ENCODE data around the gene CFTR.

Gene CFTR

DNA sequence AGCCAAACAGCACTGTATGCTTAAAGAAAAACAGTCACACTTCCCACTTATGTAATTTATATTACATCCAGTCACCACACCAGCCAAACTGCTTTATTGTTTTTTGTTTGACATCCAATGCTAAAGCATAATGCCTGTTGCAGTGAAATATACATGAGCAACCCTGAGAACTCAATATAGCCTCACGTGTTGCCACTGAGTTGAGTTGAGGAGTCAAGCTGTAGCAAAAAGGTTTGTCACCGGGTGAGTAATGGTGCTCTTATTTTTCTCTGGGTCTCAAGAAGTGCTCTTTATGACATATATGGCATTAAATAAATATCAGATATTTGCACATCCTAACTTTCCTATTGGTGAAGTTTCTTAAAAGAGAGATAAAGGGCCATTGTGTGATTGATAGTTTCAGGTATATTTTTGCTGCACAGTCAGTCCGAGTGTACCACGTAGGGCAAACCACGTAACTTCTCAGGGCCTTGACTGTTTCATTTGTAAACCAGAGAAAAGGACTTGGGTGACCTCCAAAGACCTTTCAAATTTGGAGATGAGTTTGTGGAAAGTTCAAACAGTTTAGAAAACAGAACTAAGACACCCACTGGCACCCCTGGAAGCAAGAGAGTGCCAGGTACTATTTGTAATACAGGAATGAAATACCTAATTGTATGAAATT lies 168.5 kb downstream of the CFTR start:
- H3K4me2 ChIP-seq, result no peak overlapping the region

DNA sequence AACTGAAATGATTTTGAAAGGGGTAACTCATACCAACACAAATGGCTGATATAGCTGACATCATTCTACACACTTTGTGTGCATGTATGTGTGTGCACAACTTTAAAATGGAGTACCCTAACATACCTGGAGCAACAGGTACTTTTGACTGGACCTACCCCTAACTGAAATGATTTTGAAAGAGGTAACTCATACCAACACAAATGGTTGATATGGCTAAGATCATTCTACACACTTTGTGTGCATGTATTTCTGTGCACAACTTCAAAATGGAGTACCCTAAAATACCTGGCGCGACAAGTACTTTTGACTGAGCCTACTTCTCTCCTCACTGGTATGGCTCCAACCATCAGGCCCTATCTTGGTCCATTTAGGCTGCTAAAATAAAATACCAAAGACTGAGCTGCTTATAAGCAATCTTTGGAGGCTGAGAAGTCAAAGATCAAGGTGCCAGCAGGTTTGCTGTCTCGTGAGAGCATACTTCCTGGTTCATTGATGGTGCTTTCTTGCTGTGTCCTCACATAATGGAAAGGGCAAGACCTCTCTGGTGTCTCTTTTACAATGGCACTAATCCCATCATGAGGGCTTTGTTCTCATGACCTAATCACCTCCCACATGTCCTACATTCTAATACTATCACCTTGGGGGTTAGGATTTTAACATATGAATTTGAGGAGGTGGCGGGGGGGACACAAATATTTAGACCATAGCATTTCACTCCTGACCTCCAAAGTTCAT lies 173.3 kb downstream of the CFTR start:
- 0 out of 22 replicates have a peak, but pooled peaks cover 0 to 4% (median 0%) of the 10 kb centered on the region in 11 experiments for H3K9me3 ChIP-seq (replicated peaks in 1 of 11)
- no peak for TF ChIP-seq Cebpa-rat (IDR thresholded peaks at IDR 0.05)
- H3K27ac ChIP-seq, result no peak overlapping the region
- H3K4me3 ChIP-seq, result no peak overlapping the region
- no peak overlapping the region for H3K9ac ChIP-seq
- no peaks in the 10 kb centered on the region for H3K4me1 ChIP-seq
- H4K20me1 ChIP-seq, result no peaks in the 10 kb centered on the region
- H3K27me3 ChIP-seq, result no peaks in the 10 kb centered on the region
- H3K36me3 ChIP-seq, result no peaks in the 10 kb centered on the region
- H3K4me2 ChIP-seq, result no peak overlapping the region

More for the DNA sequence above, 168.5 kb downstream of the CFTR start:
- Histone ChIP-seq H4K20me1 (no peaks in the 10 kb centered on the region), H3K9ac (no peak overlapping the region), H3K27ac (no peak overlapping the region), H3K36me3 (no peaks in the 10 kb centered on the region), H3K4me1 (no peaks in the 10 kb centered on the region), H3K9me3 (replicated peaks in 1 of 11) (no peaks in the 10 kb centered on the region), H3K4me3 (no peak overlapping the region), H3K27me3 (no peaks in the 10 kb centered on the region)
- TF ChIP-seq Cebpa-rat (IDR thresholded peaks at IDR 0.05), result no peak

DNA sequence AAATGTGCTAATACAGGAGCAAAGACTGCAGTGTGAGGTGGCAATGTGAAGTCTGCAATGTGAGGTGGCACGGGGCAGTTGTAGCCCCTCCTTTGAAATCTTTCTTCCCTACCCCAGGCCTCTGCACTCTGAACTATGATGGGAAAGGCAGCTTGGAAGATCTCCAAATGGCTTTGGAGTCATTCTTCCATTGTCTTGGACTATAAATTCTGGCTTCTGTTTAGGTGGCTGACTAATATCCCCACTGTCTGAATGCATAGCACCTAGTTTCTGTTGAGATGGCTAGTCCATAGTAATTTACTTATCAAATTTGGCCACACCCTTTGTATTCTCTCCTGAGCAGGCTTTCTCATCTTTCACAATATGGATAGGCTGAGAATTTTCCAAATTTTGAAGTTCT lies 175.0 kb downstream of the CFTR start:
- Histone ChIP-seq H3K4me3 (no peak overlapping the region), H4K20me1 (no peaks in the 10 kb centered on the region), H3K9me3 (replicated peaks in 1 of 11) (0 out of 22 replicates have a peak, but pooled peaks cover 0 to 4% (median 0%) of the 10 kb centered on the region in 11 experiments), H3K9ac (no peak overlapping the region), H3K27me3 (no peaks in the 10 kb centered on the region), H3K36me3 (no peaks in the 10 kb centered on the region), H3K27ac (no peak overlapping the region), H3K4me1 (no peaks in the 10 kb centered on the region), H3K4me2 (no peak overlapping the region)
- no peak for TF ChIP-seq Cebpa-rat (IDR thresholded peaks at IDR 0.05)

DNA sequence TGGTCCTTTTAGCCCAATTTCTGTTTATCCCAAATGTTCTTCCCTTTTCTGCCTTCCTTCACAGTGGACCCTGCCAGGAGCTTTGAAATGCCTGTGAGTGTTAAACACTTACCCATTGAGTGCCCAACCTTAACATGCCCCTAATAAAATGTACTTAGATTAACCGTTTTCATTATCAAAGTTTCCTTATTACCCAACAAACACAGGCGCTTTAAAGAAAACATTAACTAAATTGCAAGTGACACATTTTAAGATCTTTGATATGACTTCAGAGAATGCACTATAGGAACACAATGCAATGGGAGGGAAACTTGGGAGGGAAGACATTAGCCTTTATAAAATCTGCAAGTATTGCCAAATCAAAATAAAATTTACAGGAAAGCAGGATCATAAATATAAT lies 177.0 kb downstream of the CFTR start:
- Histone ChIP-seq H3K4me2 (no peak overlapping the region), H3K27ac (no peak overlapping the region), H3K4me3 (no peak overlapping the region), H4K20me1 (no peaks in the 10 kb centered on the region), H3K9me3 (replicated peaks in 1 of 11) (0 out of 22 replicates have a peak, but pooled peaks cover 0 to 4% (median 0%) of the 10 kb centered on the region in 11 experiments), H3K36me3 (no peaks in the 10 kb centered on the region), H3K27me3 (no peaks in the 10 kb centered on the region), H3K4me1 (no peaks in the 10 kb centered on the region), H3K9ac (no peak overlapping the region)
- TF ChIP-seq Cebpa-rat (IDR thresholded peaks at IDR 0.05), result no peak

DNA sequence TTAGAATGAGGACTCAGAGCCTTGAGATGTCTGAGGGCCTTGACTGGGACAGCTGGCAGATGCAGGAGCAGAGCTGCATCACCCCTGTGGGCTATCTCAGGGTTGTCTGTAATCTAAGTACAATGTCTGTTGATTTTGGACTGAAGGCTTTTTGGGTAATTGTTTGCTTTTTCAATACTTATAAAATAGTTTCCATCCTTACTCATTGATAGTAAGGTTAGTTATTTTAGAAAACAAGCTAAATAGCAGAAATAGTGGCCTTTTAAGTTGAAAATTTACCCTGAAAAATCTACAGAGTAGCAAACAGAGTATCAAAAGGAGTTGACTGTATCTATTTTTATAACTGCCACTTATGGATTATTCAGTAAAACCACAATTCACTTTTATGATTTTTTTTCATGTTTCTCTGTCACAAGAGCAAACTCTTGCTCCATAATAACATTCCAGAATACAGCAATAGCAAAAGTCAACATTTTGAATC lies 179.7 kb downstream of the CFTR start:
- Histone ChIP-seq H3K4me1 (no peaks in the 10 kb centered on the region), H4K20me1 (no peaks in the 10 kb centered on the region), H3K4me2 (no peak overlapping the region), H3K27me3 (no peaks in the 10 kb centered on the region), H3K27ac (no peak overlapping the region), H3K9me3 (replicated peaks in 1 of 11) (no peaks in the 10 kb centered on the region), H3K4me3 (no peak overlapping the region), H3K9ac (no peak overlapping the region), H3K36me3 (no peaks in the 10 kb centered on the region)
- no peak for TF ChIP-seq Cebpa-rat (IDR thresholded peaks at IDR 0.05)

DNA sequence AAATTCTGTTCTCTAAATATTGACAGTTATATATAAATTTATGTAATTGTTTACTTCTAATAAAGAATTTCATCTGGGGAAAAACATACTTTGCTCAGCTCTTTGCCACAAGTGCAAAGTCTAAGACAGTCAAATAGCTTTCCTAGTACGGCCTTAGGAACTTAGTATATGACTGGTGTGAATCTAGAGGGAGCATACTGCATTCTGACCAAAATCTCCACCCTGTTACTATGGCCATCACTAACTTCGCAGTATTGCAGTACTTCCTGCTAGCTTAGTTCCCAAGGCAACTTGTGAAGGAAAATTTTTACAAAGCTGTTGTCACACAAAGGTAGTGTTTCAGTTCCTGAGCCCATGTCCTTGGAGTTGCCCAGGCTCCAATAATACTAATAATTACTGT lies 181.5 kb downstream of the CFTR start:
- Histone ChIP-seq H3K27ac (no peak overlapping the region), H3K9me3 (replicated peaks in 1 of 11) (no peaks in the 10 kb centered on the region), H3K4me1 (no peaks in the 10 kb centered on the region), H3K4me3 (no peak overlapping the region), H4K20me1 (no peaks in the 10 kb centered on the region), H3K9ac (no peak overlapping the region), H3K27me3 (no peaks in the 10 kb centered on the region), H3K36me3 (no peaks in the 10 kb centered on the region), H3K4me2 (no peak overlapping the region)
- no peak for TF ChIP-seq Cebpa-rat (IDR thresholded peaks at IDR 0.05)

DNA sequence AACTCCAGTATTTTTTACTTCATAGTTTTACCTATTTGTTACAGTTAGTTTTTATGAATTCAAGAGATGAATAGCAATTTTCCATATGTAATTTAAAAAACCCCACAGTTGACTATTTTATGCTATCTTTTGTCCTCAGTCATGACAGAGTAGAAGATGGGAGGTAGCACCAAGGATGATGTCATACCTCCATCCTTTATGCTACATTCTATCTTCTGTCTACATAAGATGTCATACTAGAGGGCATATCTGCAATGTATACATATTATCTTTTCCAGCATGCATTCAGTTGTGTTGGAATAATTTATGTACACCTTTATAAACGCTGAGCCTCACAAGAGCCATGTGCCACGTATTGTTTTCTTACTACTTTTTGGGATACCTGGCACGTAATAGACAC lies 184.2 kb downstream of the CFTR start:
- Histone ChIP-seq H3K4me1 (no peaks in the 10 kb centered on the region), H3K27me3 (no peaks in the 10 kb centered on the region), H3K27ac (no peak overlapping the region)

DNA sequence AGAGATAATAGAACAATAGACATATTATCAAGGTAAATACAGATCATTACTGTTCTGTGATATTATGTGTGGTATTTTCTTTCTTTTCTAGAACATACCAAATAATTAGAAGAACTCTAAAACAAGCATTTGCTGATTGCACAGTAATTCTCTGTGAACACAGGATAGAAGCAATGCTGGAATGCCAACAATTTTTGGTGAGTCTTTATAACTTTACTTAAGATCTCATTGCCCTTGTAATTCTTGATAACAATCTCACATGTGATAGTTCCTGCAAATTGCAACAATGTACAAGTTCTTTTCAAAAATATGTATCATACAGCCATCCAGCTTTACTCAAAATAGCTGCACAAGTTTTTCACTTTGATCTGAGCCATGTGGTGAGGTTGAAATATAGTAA lies 185.5 kb downstream of the CFTR start:
- Histone ChIP-seq H3K9me3 (replicated peaks in 1 of 11) (no peaks in the 10 kb centered on the region), H4K20me1 (no peaks in the 10 kb centered on the region), H3K9ac (no peak overlapping the region), H3K4me3 (no peak overlapping the region), H3K4me2 (no peak overlapping the region), H3K27ac (no peak overlapping the region), H3K36me3 (no peaks in the 10 kb centered on the region), H3K4me1 (no peaks in the 10 kb centered on the region), H3K27me3 (no peaks in the 10 kb centered on the region)
- TF ChIP-seq Cebpa-rat (IDR thresholded peaks at IDR 0.05), result no peak

More for the DNA sequence above, 184.2 kb downstream of the CFTR start:
- no peak for TF ChIP-seq Cebpa-rat (IDR thresholded peaks at IDR 0.05)
- H3K4me2 ChIP-seq, result no peak overlapping the region
- H3K36me3 ChIP-seq, result no peaks in the 10 kb centered on the region
- H4K20me1 ChIP-seq, result no peaks in the 10 kb centered on the region
- no peaks in the 10 kb centered on the region for H3K9me3 ChIP-seq (replicated peaks in 1 of 11)
- no peak overlapping the region for H3K4me3 ChIP-seq
- H3K9ac ChIP-seq, result no peak overlapping the region

DNA sequence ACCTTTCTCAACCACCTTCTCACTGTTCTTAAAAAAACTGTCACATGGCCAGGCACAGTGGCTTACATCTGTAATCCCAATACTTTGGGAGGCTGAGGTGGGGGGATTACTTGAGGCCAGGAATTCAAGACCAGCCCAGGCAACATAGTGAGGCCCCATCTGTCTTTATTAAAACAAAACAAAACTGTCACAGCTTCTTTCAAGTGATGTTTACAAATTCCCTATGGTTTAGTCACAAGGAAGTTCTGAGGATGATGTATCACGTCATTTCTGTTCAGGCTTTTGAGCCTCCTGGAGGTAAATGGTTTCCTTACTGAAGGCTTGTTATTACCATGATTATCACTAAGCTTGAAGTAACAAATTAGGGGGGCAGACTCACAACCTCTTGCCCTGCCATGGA lies 186.2 kb downstream of the CFTR start:
- H3K4me1 ChIP-seq, result no peaks in the 10 kb centered on the region
- H3K27me3 ChIP-seq, result no peaks in the 10 kb centered on the region
- H4K20me1 ChIP-seq, result no peaks in the 10 kb centered on the region
- no peaks in the 10 kb centered on the region for H3K36me3 ChIP-seq
- no peak overlapping the region for H3K4me3 ChIP-seq
- no peak overlapping the region for H3K27ac ChIP-seq
- H3K9me3 ChIP-seq (replicated peaks in 1 of 11), result no peaks in the 10 kb centered on the region
- H3K4me2 ChIP-seq, result no peak overlapping the region
- no peak for TF ChIP-seq Cebpa-rat (IDR thresholded peaks at IDR 0.05)
- H3K9ac ChIP-seq, result no peak overlapping the region

DNA sequence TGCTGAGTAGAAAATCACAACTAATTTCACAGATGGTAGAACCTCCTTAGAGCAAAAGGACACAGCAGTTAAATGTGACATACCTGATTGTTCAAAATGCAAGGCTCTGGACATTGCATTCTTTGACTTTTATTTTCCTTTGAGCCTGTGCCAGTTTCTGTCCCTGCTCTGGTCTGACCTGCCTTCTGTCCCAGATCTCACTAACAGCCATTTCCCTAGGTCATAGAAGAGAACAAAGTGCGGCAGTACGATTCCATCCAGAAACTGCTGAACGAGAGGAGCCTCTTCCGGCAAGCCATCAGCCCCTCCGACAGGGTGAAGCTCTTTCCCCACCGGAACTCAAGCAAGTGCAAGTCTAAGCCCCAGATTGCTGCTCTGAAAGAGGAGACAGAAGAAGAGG lies 186.9 kb downstream of the CFTR start:
- no peak for TF ChIP-seq Cebpa-rat (IDR thresholded peaks at IDR 0.05)
- Histone ChIP-seq H3K27me3 (no peaks in the 10 kb centered on the region), H4K20me1 (no peaks in the 10 kb centered on the region), H3K4me3 (no peak overlapping the region), H3K9me3 (replicated peaks in 1 of 11) (no peaks in the 10 kb centered on the region), H3K9ac (no peak overlapping the region), H3K27ac (no peak overlapping the region), H3K4me2 (no peak overlapping the region), H3K36me3 (no peaks in the 10 kb centered on the region), H3K4me1 (no peaks in the 10 kb centered on the region)
